ENCODE measurements around the gene LCE1A.

LCE1A gene

GRCh38 chr1:152827173-152827572 is at the start of gene LCE1A:
Gene LCE1A, plus strand, starts transcription at chr1:152827473. Its CDS starts 0 bp downstream, at chr1:152827473.
- DNase-seq = no peak

- no peak for DNase-seq
Measured at GRCh38 chr1:152777510-152778137, 49.6 kb upstream of the LCE1A start.

- no peak for DNase-seq
Measured at GRCh38 chr1:152783095-152783494, 44.2 kb upstream of the LCE1A start.

GRCh38 chr1:152786077-152786476 is 41.2 kb upstream of the LCE1A start, which contains the start of gene LCE1E:
Gene LCE1E, plus strand, starts transcription at chr1:152786257. Its CDS starts 1,043 bp downstream, at chr1:152787300.
- DNase-seq = no peak

- DNase-seq = no peak
Measured at GRCh38 chr1:152795686-152796085, 31.6 kb upstream of the LCE1A start.

- no peak for DNase-seq
Measured at GRCh38 chr1:152796421-152796820, 30.9 kb upstream of the LCE1A start, which contains the start of gene LCE1D. Gene LCE1D, plus strand, starts transcription at chr1:152796721. Its CDS starts 1,074 bp downstream, at chr1:152797795.

GRCh38 chr1:152801333-152801732 is 25.9 kb upstream of the LCE1A start:
- DNase-seq = no peak

- DNase-seq = no peak
Measured at GRCh38 chr1:152806576-152806975, 20.7 kb upstream of the LCE1A start, which contains the start of gene LCE1C. Gene LCE1C, minus strand, starts transcription at chr1:152806651. Its CDS starts 1,173 bp downstream, at chr1:152805478.

- no peak for DNase-seq
Measured at GRCh38 chr1:152811050-152811449, 16.2 kb upstream of the LCE1A start.

- DNase-seq = no peak
Measured at GRCh38 chr1:152811671-152812070, 15.6 kb upstream of the LCE1A start, which contains the start of gene LCE1B. Gene LCE1B, plus strand, starts transcription at chr1:152811971. Its CDS starts 476 bp downstream, at chr1:152812447.

GRCh38 chr1:152817309-152817708 is 10.0 kb upstream of the LCE1A start:
- no peak for DNase-seq

GRCh38 chr1:152823294-152823693 is 4.0 kb upstream of the LCE1A start:
- no peak for DNase-seq

GRCh38 chr1:152824964-152825363 is 2.3 kb upstream of the LCE1A start:
- DNase-seq = no peak

- no peak for DNase-seq
Measured at GRCh38 chr1:152836870-152837269, 9.6 kb downstream of the LCE1A start.

- DNase-seq = no peak
Measured at GRCh38 chr1:152842556-152842955, 15.3 kb downstream of the LCE1A start, which contains the start of gene LCE6A. Gene LCE6A, plus strand, starts transcription at chr1:152842856. Its CDS starts 665 bp downstream, at chr1:152843521.

GRCh38 chr1:152855661-152856060 is 28.4 kb downstream of the LCE1A start:
- DNase-seq = no peak

- DNase-seq = no peak
Measured at GRCh38 chr1:152858062-152858461, 30.8 kb downstream of the LCE1A start.

- no peak for DNase-seq
Measured at GRCh38 chr1:152859696-152860095, 32.4 kb downstream of the LCE1A start, which contains the start of gene LCE7A. Gene LCE7A, plus strand, starts transcription at chr1:152859996. Its CDS starts 702 bp downstream, at chr1:152860698.

GRCh38 chr1:152860129-152860528 is 32.9 kb downstream of the LCE1A start:
- no peak for DNase-seq

- DNase-seq = no peak
Measured at GRCh38 chr1:152861374-152861773, 34.1 kb downstream of the LCE1A start.

- no peak for DNase-seq
Measured at GRCh38 chr1:152864443-152864842, 37.2 kb downstream of the LCE1A start.

- DNase-seq = no peak
Measured at GRCh38 chr1:152866321-152866720, 39.0 kb downstream of the LCE1A start.

GRCh38 chr1:152869808-152870419 is 42.6 kb downstream of the LCE1A start:
- peak; percentile 80 for DNase-seq
